ENCODE measurements around the gene CD52.

DNA sequence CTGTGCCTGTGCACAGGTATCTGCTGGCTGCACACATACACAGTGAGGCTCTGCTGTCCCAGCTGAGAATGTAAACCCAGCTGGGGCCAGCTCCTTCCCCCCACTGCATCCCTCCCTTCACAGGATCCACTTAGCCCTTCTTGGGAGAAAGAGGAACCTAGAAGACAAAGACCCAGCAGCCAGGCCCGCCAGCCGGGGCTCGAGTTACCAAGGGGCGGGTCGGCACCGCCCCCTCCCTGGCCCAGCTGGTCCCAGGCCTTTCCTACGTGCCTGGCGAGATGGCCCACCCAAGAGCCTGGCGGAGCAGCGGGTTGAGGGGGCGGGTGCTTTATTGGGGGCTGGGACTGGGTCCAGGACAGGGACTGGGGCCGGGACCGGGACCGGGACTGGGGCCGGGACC is 35.8 kb upstream of the CD52 start:
- TF ChIP-seq, protein P1, sequence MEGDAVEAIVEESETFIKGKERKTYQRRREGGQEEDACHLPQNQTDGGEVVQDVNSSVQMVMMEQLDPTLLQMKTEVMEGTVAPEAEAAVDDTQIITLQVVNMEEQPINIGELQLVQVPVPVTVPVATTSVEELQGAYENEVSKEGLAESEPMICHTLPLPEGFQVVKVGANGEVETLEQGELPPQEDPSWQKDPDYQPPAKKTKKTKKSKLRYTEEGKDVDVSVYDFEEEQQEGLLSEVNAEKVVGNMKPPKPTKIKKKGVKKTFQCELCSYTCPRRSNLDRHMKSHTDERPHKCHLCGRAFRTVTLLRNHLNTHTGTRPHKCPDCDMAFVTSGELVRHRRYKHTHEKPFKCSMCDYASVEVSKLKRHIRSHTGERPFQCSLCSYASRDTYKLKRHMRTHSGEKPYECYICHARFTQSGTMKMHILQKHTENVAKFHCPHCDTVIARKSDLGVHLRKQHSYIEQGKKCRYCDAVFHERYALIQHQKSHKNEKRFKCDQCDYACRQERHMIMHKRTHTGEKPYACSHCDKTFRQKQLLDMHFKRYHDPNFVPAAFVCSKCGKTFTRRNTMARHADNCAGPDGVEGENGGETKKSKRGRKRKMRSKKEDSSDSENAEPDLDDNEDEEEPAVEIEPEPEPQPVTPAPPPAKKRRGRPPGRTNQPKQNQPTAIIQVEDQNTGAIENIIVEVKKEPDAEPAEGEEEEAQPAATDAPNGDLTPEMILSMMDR (IDR thresholded peaks at IDR 0.05): no peak
- TF ChIP-seq, protein P2, sequence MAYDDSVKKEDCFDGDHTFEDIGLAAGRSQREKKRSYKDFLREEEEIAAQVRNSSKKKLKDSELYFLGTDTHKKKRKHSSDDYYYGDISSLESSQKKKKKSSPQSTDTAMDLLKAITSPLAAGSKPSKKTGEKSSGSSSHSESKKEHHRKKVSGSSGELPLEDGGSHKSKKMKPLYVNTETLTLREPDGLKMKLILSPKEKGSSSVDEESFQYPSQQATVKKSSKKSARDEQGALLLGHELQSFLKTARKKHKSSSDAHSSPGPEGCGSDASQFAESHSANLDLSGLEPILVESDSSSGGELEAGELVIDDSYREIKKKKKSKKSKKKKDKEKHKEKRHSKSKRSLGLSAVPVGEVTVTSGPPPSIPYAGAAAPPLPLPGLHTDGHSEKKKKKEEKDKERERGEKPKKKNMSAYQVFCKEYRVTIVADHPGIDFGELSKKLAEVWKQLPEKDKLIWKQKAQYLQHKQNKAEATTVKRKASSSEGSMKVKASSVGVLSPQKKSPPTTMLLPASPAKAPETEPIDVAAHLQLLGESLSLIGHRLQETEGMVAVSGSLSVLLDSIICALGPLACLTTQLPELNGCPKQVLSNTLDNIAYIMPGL (CRISPR knock-in tag; IDR thresholded peaks at IDR 0.05): no peak
- TF ChIP-seq CREB1 (CRISPR knock-in tag; IDR thresholded peaks at IDR 0.05): no peak
- TF ChIP-seq, protein P3, sequence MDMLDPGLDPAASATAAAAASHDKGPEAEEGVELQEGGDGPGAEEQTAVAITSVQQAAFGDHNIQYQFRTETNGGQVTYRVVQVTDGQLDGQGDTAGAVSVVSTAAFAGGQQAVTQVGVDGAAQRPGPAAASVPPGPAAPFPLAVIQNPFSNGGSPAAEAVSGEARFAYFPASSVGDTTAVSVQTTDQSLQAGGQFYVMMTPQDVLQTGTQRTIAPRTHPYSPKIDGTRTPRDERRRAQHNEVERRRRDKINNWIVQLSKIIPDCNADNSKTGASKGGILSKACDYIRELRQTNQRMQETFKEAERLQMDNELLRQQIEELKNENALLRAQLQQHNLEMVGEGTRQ (CRISPR knock-in tag; IDR thresholded peaks at IDR 0.05): no peak
- TF ChIP-seq, protein P4, sequence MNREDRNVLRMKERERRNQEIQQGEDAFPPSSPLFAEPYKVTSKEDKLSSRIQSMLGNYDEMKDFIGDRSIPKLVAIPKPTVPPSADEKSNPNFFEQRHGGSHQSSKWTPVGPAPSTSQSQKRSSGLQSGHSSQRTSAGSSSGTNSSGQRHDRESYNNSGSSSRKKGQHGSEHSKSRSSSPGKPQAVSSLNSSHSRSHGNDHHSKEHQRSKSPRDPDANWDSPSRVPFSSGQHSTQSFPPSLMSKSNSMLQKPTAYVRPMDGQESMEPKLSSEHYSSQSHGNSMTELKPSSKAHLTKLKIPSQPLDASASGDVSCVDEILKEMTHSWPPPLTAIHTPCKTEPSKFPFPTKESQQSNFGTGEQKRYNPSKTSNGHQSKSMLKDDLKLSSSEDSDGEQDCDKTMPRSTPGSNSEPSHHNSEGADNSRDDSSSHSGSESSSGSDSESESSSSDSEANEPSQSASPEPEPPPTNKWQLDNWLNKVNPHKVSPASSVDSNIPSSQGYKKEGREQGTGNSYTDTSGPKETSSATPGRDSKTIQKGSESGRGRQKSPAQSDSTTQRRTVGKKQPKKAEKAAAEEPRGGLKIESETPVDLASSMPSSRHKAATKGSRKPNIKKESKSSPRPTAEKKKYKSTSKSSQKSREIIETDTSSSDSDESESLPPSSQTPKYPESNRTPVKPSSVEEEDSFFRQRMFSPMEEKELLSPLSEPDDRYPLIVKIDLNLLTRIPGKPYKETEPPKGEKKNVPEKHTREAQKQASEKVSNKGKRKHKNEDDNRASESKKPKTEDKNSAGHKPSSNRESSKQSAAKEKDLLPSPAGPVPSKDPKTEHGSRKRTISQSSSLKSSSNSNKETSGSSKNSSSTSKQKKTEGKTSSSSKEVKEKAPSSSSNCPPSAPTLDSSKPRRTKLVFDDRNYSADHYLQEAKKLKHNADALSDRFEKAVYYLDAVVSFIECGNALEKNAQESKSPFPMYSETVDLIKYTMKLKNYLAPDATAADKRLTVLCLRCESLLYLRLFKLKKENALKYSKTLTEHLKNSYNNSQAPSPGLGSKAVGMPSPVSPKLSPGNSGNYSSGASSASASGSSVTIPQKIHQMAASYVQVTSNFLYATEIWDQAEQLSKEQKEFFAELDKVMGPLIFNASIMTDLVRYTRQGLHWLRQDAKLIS (CRISPR knock-in tag; IDR thresholded peaks at IDR 0.05; ENCODE audit: borderline replicate concordance): no peak
- TF ChIP-seq, protein P5, sequence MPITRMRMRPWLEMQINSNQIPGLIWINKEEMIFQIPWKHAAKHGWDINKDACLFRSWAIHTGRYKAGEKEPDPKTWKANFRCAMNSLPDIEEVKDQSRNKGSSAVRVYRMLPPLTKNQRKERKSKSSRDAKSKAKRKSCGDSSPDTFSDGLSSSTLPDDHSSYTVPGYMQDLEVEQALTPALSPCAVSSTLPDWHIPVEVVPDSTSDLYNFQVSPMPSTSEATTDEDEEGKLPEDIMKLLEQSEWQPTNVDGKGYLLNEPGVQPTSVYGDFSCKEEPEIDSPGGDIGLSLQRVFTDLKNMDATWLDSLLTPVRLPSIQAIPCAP (CRISPR knock-in tag; IDR thresholded peaks at IDR 0.05): no peak
- TF ChIP-seq MXD4 (CRISPR knock-in tag; IDR thresholded peaks at IDR 0.05; ENCODE audit: borderline replicate concordance): no peak
- TF ChIP-seq, protein P6, sequence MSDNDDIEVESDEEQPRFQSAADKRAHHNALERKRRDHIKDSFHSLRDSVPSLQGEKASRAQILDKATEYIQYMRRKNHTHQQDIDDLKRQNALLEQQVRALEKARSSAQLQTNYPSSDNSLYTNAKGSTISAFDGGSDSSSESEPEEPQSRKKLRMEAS (CRISPR knock-in tag; IDR thresholded peaks at IDR 0.05): no peak
- no peak for TF ChIP-seq CREM (CRISPR knock-in tag; IDR thresholded peaks at IDR 0.05)
- no peak for TF ChIP-seq HMGA2 (CRISPR knock-in tag; IDR thresholded peaks at IDR 0.05)

Data from WTC11 (cell line).